Right hindlimb (tissue), 1 donor: ENCODE measurements around the gene ALDH3B2.
"Not testable (repeated sequence)": the region's sequence is repeated elsewhere in the genome, so short reads cannot be mapped to it uniquely, and the experiment has no call there.

Source experiments
- DNase-seq: peaks from one replicate; pipeline ENCODE4 v3.0.0-alpha.2; 2018

The ALDH3B2 gene

DNA sequence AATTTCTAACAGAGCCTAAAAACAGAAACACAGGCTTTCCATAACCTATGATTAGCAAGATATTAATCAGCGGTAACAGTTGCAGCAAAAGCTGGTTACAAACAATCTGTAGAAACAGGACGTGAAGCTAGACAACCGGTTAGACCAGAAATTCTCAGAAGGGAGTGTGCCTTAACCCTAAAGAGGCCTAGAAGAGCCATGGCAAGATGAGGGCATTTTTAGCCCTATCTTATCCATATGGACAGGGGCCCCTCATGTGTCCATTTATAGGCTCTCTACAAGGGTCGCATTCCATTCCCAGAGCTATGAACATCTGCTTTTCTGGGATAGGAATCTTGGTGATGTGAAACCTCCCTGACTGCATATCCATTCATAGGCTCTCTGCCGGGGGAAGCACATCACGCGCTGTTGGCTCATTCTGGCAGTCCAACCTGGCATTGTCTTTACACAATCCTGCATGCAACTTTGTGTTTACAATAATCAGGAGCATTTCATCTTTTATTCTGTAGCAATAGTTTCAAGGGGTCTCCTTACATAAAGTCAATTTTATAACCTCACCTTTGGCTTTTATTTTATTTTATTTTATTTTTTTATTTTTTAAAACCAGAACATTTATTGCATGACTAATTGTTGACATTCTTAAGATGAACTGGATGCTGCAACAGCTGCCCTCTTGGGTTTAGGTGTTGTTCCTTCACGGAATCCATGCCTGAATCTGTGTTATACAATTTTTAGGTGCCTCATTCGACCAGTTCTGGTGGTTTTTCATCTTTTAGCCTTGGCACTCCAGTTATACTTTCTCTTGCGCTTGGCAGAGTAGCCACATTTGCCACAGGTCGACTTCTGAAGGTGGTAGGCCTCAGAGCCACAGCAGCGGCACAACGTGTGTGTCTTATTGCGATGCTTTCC is 8.0 kb upstream of the ALDH3B2 start:
- DNase-seq: not testable (repeated sequence)

GRCh38 chr11:67680696-67681470 is 6.5 kb upstream of the ALDH3B2 start:
- DNase-seq: no peak

GRCh38 chr11:67675058-67675747 is 780 bp upstream of the ALDH3B2 start:
- DNase-seq: no peak

- no peak for DNase-seq
These were observed 521 bp downstream of the ALDH3B2 start for GRCh38 chr11:67673902-67674301.

DNA sequence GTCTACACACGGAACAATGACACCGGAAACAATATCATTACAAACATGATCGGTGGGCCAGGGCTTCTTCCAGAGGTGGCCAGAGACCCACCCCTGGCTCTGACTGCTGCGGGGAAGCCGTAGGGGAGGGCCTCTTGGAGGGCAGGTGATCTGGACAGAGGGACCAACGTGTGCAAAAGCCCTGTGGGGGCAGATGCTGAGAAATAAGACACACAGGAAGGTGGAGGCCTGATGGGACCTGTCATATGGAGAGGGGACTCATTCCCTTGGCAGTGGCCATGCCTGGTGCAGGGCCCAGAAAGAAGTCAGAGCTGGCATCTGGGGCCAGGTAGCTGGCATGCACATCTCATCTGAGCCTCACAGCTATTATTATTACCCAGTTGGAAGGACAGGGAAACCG is 1.1 kb downstream of the ALDH3B2 start:
- DNase-seq: no peak

GRCh38 chr11:67671211-67671520 is 3.3 kb downstream of the ALDH3B2 start:
- DNase-seq: no peak

DNA sequence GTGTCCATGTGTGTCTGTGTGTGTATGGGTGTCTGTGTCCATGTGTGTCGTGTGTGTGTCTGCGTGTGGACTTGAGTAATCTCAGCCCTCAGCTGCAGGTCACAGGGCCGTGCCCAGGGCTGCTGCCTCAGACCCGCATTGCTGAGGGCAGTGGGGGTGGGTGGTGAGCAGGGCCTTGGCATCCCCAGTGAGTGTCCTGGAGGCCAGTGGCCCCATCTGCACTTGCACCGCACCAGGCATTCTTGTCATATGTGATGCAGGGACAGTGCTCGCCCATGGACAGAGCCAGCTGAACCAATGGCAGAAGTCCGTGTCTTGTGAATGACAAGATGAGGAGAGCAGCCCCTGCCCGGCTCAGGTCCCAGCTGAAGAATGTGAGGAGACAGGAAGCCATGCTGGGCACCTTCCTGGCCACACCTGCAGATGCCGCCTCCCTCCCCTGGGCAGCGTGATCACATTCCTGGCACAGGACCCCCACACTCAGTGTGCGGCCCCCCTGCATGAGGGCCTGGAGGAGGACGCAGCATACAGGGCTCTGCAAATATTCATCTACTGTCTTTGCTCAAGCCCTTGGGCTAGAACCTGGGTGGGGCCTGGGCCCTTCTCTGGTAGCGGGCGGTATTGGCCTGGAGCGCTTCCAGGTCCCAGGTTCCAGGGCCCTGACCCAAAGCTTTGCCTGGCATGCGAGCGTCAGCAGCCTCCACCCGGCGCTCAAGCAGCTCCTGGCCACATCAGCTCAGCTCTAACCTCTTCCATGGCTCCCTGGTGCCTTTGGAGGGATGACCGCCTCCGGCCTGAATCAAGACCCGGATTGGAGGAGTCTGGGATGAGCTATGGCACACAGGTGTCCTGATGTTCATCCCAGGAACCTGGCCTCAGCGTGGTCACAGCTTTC is 3.9 kb downstream of the ALDH3B2 start:
- no peak for DNase-seq

DNA sequence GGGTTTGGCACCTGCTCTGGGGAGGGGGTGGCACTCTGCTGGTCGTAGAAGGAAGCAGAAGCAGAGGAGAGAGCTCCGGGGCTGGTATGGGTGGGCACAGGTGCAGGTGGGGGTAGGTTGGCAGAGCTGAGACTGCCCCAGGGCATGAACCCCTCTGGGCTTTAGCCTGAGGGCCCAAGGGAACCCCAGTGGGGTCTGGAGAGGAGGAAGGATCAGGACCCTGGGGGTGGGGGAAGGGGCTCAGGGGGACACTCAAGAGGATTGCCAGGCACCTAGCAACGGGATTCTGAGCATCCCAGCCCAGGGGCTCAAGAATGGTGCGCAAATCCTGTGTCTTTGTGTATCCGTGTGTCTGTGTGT is 6.3 kb downstream of the ALDH3B2 start:
- DNase-seq: no peak

DNA sequence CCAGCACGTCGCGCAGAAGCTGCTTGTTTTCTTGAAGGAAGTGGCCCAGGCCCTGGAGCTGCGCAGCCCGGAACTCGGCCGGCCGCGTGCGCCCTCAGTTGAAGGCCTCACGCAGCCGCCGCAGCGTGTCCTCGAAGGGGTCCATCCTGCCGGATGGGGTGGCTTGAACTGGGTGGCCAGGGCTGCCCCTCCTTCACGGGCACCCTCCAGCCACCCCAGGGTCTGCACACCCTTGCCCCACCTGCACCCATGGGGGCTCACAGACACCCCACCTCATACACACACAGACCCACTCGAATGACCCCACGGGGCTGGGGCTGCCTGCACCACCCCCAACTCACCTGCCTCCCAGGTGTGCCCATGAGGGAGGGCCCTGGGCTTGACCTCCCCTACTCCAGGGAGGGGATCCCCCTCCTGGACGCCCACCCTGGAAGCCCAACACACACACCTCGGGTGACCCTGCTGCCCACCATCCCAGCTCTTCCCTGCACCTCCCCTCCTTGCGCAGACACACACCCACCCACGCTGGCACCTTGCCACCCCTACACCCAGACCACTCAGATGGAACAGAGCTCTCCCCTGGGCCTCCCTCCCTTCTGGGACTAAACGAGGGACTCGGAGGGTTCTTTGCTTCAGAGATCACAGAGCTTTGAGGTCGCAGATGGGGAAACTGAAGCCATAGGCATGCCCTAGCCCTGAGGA is 6.8 kb downstream of the ALDH3B2 start:
- DNase-seq: no peak

- no peak for DNase-seq
These were observed 7.5 kb downstream of the ALDH3B2 start for GRCh38 chr11:67666676-67667489.

GRCh38 chr11:67666303-67666645 is 8.1 kb downstream of the ALDH3B2 start:
- no peak for DNase-seq

DNA sequence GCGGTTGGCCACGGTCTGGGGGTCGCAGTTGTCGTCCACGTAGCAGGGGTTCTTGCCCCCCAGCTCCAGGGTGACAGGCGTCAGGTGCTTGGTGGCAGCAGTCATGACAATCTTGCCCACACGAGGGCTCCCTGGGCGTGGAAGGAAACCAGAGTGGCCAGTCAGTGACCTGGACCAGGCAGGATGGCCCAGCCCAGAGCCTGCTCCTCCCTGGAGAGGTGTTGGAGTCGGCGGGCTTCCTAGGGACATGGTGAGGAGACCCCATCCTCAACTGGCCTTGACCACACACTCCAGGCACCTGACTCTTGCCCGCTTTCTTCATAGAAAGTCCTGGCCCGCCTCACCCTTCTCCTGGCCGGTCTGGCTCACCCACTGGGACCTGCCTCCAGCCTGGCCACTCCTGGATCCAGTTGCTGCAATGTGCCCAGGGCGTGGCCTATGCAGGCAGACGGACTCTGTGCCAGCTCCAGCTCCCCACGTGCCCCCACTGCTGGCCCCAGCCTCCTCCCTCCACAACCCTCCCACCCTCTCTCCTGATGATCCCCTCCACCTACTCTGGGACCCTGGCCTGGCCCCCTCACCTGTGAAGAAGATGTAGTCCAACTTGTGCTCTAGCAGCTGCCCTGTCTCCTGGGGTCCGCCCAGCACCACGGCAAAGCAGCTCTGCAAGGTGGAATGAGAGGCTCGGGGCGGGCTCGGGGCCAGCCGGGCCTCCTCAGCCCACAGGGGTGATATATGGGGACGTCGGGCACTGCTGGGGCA is 8.7 kb downstream of the ALDH3B2 start:
- DNase-seq: no peak

- DNase-seq: no peak
These were observed 9.5 kb downstream of the ALDH3B2 start for GRCh38 chr11:67664696-67665540.

DNA sequence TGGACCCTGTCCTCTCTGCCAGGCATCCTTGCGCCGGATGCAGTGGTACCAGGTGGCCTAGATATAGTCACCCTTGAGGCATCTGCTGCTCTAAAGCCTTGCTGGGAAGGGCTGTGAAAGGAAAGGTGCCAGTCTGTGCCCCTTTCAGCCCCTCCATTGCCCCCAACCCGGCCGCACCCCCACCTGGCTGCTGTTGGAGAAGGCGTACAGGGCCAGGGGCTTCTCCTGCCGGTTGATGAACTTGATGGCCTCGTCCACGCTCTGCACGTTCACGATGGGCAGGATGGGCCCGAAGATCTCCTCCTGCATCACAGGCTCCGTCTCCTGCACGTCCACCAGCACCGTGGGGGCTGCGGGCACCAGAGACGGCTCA is 10.2 kb downstream of the ALDH3B2 start:
- DNase-seq: no peak

- no peak for DNase-seq
These were observed 10.8 kb downstream of the ALDH3B2 start for GRCh38 chr11:67663532-67664212.

DNA sequence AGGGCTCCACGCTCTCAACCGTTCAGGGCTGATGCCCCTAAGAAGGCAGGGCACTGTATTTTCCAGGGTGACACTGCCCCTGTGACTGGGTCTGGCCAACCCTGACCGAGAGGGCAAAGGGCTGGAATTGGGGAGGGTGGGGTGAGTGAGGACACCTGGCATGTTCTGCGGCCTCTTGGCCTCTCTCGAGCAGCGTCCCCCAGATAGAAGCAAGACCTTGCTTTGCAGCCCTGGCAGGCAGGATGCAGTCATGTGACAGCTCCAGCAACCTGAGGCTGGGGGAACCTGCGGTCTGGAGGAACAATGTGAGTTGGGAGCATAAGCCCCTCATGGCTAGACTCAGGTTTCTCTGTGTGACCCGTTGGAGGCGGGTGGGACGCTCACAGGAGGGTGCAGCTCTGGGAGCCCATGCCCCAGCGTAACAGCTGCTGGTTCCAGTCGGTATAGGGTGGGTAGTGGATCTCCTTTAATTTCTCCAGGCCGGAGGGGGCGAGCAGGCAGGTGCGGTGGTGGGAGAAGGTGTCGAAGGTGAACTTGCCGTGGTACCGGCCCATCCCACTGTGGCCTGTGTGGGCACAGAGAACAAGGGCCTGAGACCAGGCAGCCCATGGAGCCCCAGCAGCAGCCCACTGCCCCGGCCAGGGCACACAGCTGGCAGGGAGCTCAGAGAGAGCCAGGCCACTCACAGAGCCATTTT is 11.4 kb downstream of the ALDH3B2 start:
- DNase-seq: no peak

- no peak for DNase-seq
These were observed 12.1 kb downstream of the ALDH3B2 start for GRCh38 chr11:67662142-67662834.

DNA sequence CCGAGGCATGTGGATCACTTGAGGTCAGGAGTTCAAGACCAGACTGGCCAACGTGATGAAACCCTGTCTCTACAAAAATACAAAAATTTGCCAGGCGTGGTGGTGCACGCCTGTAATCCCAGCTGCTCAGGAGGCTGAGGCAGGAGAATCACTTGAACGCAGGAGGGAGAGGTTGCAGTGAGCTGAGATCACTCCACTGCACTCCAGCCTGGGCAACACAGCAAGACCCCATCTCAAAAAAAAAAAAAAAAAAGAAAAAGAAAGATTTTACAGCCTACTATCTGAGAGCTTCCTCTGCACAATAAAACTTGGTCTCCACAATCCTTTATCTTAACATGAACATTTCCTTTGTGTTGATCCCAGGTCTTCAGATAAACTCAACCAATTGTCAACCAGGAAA is 13.7 kb downstream of the ALDH3B2 start:
- not testable (repeated sequence) for DNase-seq
